GM12878 (cell line): ENCODE data around the gene LANCL1.
"Not testable (repeated sequence)": the region's sequence is repeated elsewhere in the genome, so short reads cannot be mapped to it uniquely, and the experiment has no call there.

Source experiments
- CTCF ChIP-seq, 3 experiments: IDR thresholded peaks in 2 of 3; conservative IDR thresholded peaks in 1 of 3; 2 replicates each; pipeline ENCODE4 v1.5.1; 2011; ENCODE audit warnings: low read depth in 3 of 3, low read length in 3 of 3, mild to moderate bottlenecking in 3 of 3, control low read depth in 2 of 3, moderate library complexity in 2 of 3, inconsistent platforms in 1 of 3, mixed read lengths in 1 of 3; ENCODE audit not compliant: control insufficient read depth in 2 of 3, insufficient read depth in 1 of 3; ENCODE audit errors: extremely low read depth in 1 of 3
- EP300 ChIP-seq, 2 experiments: fragments of 150-350 bp in 1 of 2; IDR thresholded peaks; 2 replicates each; pipeline ENCODE4 v1.6.1; 2011 to 2012; ENCODE audit warnings: low read depth in 2 of 2, low read length in 2 of 2, borderline replicate concordance in 1 of 2, improper control_type of control experiment in 1 of 2, inconsistent platforms in 1 of 2; ENCODE audit not compliant: control insufficient read depth in 1 of 2
- NFIC ChIP-seq: IDR thresholded peaks from 2 replicates; pipeline ENCODE4 v1.6.1; 2012; ENCODE audit warnings: low read depth, mild to moderate bottlenecking, inconsistent platforms, low read length, moderate library complexity
- POLR2AphosphoS5 ChIP-seq: IDR thresholded peaks from 2 replicates; pipeline ENCODE4 v1.6.1; 2011; ENCODE audit warnings: mild to moderate bottlenecking, low read length, inconsistent platforms
- RAD21 ChIP-seq: IDR thresholded peaks from 2 replicates; pipeline ENCODE4 v1.6.1; 2011; ENCODE audit warnings: mild to moderate bottlenecking, low read depth, low read length, moderate library complexity; ENCODE audit not compliant: insufficient read depth
- RCOR1 ChIP-seq: conservative IDR thresholded peaks from 2 replicates; pipeline ENCODE4 v1.6.1; 2012; ENCODE audit warnings: low read depth, low read length, improper control_type of control experiment
- YY1 ChIP-seq: IDR thresholded peaks from 2 replicates; pipeline ENCODE4 v1.6.1; 2011; ENCODE audit warnings: low read depth, mild to moderate bottlenecking, low read length
- TF ChIP-seq, protein P1 (sequence below): IDR thresholded peaks from 2 replicates; pipeline ENCODE4 v1.6.1; 2012; ENCODE audit warnings: mild to moderate bottlenecking, low read depth, low read length

GRCh38 chr2:210450942-210451341 lies 25.6 kb downstream of the LANCL1 start:
- TF ChIP-seq, protein P1, sequence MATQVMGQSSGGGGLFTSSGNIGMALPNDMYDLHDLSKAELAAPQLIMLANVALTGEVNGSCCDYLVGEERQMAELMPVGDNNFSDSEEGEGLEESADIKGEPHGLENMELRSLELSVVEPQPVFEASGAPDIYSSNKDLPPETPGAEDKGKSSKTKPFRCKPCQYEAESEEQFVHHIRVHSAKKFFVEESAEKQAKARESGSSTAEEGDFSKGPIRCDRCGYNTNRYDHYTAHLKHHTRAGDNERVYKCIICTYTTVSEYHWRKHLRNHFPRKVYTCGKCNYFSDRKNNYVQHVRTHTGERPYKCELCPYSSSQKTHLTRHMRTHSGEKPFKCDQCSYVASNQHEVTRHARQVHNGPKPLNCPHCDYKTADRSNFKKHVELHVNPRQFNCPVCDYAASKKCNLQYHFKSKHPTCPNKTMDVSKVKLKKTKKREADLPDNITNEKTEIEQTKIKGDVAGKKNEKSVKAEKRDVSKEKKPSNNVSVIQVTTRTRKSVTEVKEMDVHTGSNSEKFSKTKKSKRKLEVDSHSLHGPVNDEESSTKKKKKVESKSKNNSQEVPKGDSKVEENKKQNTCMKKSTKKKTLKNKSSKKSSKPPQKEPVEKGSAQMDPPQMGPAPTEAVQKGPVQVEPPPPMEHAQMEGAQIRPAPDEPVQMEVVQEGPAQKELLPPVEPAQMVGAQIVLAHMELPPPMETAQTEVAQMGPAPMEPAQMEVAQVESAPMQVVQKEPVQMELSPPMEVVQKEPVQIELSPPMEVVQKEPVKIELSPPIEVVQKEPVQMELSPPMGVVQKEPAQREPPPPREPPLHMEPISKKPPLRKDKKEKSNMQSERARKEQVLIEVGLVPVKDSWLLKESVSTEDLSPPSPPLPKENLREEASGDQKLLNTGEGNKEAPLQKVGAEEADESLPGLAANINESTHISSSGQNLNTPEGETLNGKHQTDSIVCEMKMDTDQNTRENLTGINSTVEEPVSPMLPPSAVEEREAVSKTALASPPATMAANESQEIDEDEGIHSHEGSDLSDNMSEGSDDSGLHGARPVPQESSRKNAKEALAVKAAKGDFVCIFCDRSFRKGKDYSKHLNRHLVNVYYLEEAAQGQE: not testable (repeated sequence)
- not testable (repeated sequence) for TF ChIP-seq CTCF (IDR thresholded peaks at IDR 0.05 in 2 of 3, conservative IDR thresholded peaks at IDR 0.05 in 1 of 3; ENCODE audit: control insufficient read depth in 2 of 3, extremely low read depth in 1 of 3, insufficient read depth in 1 of 3, low read depth in 3 of 3, low read length in 3 of 3); YY1; RCOR1; EP300 (IDR thresholded peaks at IDR 0.05; ENCODE audit: borderline replicate concordance in 1 of 2, control insufficient read depth in 1 of 2, low read depth in 2 of 2, low read length in 2 of 2); RAD21; NFIC; POLR2AphosphoS5
